Smooth muscle cell (in vitro differentiated cells): ENCODE data around the gene ARHGAP6. TPM values are rescaled to one million over a fixed set of nuclear protein-coding genes. Genes with fewer than 3 reads are reported as not detected.

Experiments
- DNase-seq: peaks from one replicate; lab custom pipeline; 2025; ENCODE audit not compliant: unreplicated experiment; lab: John Stamatoyannopoulos, UW
- H2AFZ ChIP-seq: fragments of 200-600 bp; sonication (generic); 2 replicates; pipeline ENCODE4 v1.6.0; 2016; ENCODE audit warnings: antibody characterized with exemption, low read depth, mild to moderate bottlenecking
- H3F3A ChIP-seq: fragments of 200-600 bp; sonication (generic); 2 replicates; pipeline ENCODE4 v1.6.0; 2017; ENCODE audit warnings: antibody characterized with exemption, low read depth
- H3K27ac ChIP-seq: fragments of 200-600 bp; sonication (generic); 2 replicates; pipeline ENCODE4 v1.5.1; 2016; ENCODE audit warnings: low read depth, mild to moderate bottlenecking
- H3K27me3 ChIP-seq: fragments of 200-600 bp; sonication (generic); 2 replicates; pipeline ENCODE4 v1.6.1; 2016; ENCODE audit warnings: low read depth, mild to moderate bottlenecking
- H3K36me3 ChIP-seq: fragments of 200-600 bp; sonication (generic); 2 replicates; pipeline ENCODE4 v1.5.1; 2016; ENCODE audit warnings: low read depth
- H3K4me1 ChIP-seq: fragments of 200-600 bp; sonication (generic); 2 replicates; pipeline ENCODE4 v1.5.1; 2016; ENCODE audit warnings: low read depth
- H3K4me2 ChIP-seq: fragments of 200-600 bp; sonication (generic); 2 replicates; pipeline ENCODE4 v1.6.0; 2016; ENCODE audit warnings: mild to moderate bottlenecking
- H3K4me3 ChIP-seq: fragments of 200-600 bp; sonication (generic); 2 replicates; pipeline ENCODE4 v1.5.1; 2016; ENCODE audit warnings: mild to moderate bottlenecking
- H3K79me2 ChIP-seq: fragments of 200-600 bp; sonication (generic); 2 replicates; pipeline ENCODE4 v1.6.0; 2016; ENCODE audit warnings: low read depth, mild to moderate bottlenecking
- H3K9ac ChIP-seq: fragments of 200-600 bp; sonication (generic); 2 replicates; pipeline ENCODE4 v1.6.0; 2016; ENCODE audit warnings: low read depth
- H3K9me3 ChIP-seq: fragments of 200-600 bp; sonication (generic); replicated peaks from 2 replicates; pipeline ENCODE4 v1.5.1; 2016; ENCODE audit warnings: low read depth
- H4K20me1 ChIP-seq: fragments of 200-600 bp; sonication (generic); 2 replicates; pipeline ENCODE4 v1.6.0; 2016; ENCODE audit warnings: low read depth
- WGBS: methylation state at CpG from one replicate; pipeline ENCODE4 v1.1.7; 2016; ENCODE audit warnings: low lambda C conversion rate; 5-methylcytosine and 5-hydroxymethylcytosine counted together
- polyA plus RNA-seq: library from polyadenylated mRNA; unstranded; fragments of >200 nt; fragmentation: Nextera tagmentation; extraction: Ambion mirVana; gene quantifications from 2 replicates; pipeline ENCODE4 v1.2.1, GENCODE V29; 2016
- total RNA-seq: library from RNA; depleted of rRNA; stranded (reverse); fragments of >200 nt; gene quantifications from 2 replicates; pipeline ENCODE4 v1.2.3, GENCODE V29; 2014
- TF ChIP-seq, protein P1 (sequence below): fragments of 200-600 bp; sonication (generic); IDR thresholded peaks from 2 replicates; pipeline ENCODE4 v1.5.1; 2017; ENCODE audit warnings: borderline replicate concordance, mild to moderate bottlenecking, antibody characterized with exemption; ENCODE audit not compliant: insufficient read depth, poor library complexity, severe bottlenecking

ARHGAP6 gene
- total and polyA plus RNA-seq, 2 experiments from 2014 or later, result 0.55 to 0.90 TPM

GRCh38 chrX:11334165-11334564 is 331.6 kb downstream of the ARHGAP6 start:
- Histone ChIP-seq H3K27ac (no peak overlapping the region), H4K20me1 (no peaks in the 10 kb centered on the region), H3K9ac (no peak overlapping the region), H3K4me1 (no peaks in the 10 kb centered on the region), H3K79me2 (no peaks in the 10 kb centered on the region), H3K4me3 (no peak overlapping the region), H3K9me3 (no peaks in the 10 kb centered on the region), H2AFZ (no peak overlapping the region), H3K4me2 (no peak overlapping the region), H3F3A (no peaks in the 10 kb centered on the region), H3K36me3 (no peaks in the 10 kb centered on the region), H3K27me3 (no peaks in the 10 kb centered on the region)
- DNase-seq, result no peak
- TF ChIP-seq, protein P1, sequence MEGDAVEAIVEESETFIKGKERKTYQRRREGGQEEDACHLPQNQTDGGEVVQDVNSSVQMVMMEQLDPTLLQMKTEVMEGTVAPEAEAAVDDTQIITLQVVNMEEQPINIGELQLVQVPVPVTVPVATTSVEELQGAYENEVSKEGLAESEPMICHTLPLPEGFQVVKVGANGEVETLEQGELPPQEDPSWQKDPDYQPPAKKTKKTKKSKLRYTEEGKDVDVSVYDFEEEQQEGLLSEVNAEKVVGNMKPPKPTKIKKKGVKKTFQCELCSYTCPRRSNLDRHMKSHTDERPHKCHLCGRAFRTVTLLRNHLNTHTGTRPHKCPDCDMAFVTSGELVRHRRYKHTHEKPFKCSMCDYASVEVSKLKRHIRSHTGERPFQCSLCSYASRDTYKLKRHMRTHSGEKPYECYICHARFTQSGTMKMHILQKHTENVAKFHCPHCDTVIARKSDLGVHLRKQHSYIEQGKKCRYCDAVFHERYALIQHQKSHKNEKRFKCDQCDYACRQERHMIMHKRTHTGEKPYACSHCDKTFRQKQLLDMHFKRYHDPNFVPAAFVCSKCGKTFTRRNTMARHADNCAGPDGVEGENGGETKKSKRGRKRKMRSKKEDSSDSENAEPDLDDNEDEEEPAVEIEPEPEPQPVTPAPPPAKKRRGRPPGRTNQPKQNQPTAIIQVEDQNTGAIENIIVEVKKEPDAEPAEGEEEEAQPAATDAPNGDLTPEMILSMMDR, result no peak
- 53% methylated on average over 2 of the region's 2 CpGs for WGBS

GRCh38 chrX:11331788-11332187 is 333.9 kb downstream of the ARHGAP6 start:
- Histone ChIP-seq H3K9ac (no peak overlapping the region), H3K36me3 (no peaks in the 10 kb centered on the region), H4K20me1 (no peaks in the 10 kb centered on the region), H3K79me2 (no peaks in the 10 kb centered on the region), H2AFZ (no peak overlapping the region), H3F3A (no peaks in the 10 kb centered on the region), H3K4me1 (no peaks in the 10 kb centered on the region), H3K27me3 (no peaks in the 10 kb centered on the region), H3K9me3 (no peaks in the 10 kb centered on the region), H3K27ac (no peak overlapping the region), H3K4me3 (no peak overlapping the region), H3K4me2 (no peak overlapping the region)
- no peak for DNase-seq
- WGBS, result 69% methylated on average over 2 of the region's 2 CpGs
- TF ChIP-seq, protein P1, result no peak

DNA sequence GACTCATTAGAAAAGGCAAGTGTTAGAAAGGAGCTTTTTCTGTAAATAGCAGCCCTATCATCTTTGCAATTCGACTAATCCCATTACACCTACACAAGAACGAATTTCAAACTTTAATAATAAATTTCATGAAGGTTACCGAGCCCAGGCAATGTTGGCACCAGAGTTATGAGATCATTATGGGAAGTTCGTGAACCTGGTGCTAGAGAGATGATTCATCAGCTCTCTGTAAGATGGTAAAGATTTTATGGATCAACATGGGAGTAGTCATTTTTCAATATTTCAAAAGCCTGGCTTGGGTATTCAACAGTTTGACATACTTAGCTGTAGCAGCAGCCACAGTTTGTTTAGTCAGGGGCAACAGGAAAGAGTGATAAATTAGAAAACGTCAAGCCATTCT is 336.7 kb downstream of the ARHGAP6 start:
- TF ChIP-seq, protein P1, result no peak
- Histone ChIP-seq H3K9me3 (no peaks in the 10 kb centered on the region), H3K4me3 (no peak overlapping the region), H4K20me1 (no peaks in the 10 kb centered on the region), H3F3A (no peaks in the 10 kb centered on the region), H3K79me2 (no peaks in the 10 kb centered on the region), H3K36me3 (no peaks in the 10 kb centered on the region), H3K9ac (no peak overlapping the region), H3K4me2 (no peak overlapping the region), H3K4me1 (no peaks in the 10 kb centered on the region), H3K27me3 (no peaks in the 10 kb centered on the region), H3K27ac (no peak overlapping the region), H2AFZ (no peak overlapping the region)
- DNase-seq, result no peak
- 59% methylated on average over 5 of the region's 5 CpGs for WGBS

DNA sequence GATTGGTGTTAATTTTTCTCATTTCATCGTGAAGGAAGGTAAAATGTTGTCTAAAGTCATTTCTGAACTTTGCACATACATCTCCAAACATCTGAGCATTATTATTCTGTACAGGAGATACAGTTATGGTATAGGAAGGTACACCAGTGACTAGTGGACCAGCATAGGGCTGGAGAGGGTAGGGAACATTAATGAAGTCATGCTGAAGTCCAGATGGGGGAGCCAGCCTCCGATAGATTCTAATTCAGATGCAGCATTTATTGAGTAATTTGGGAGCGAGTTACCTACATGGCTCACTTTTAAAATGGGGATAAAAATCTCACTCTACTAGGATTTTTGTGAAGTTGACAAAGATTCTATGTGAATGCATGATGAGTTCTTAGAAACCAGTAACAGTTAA is 337.6 kb downstream of the ARHGAP6 start:
- TF ChIP-seq, protein P1, result no peak
- H3K79me2 ChIP-seq, result no peaks in the 10 kb centered on the region
- DNase-seq, result no peak

More for the DNA sequence above, 337.6 kb downstream of the ARHGAP6 start:
- H4K20me1 ChIP-seq, result no peaks in the 10 kb centered on the region
- 61% methylated on average over 3 of the region's 3 CpGs for WGBS
- no peak overlapping the region for H3K4me3 ChIP-seq
- H3K36me3 ChIP-seq, result no peaks in the 10 kb centered on the region
- H3F3A ChIP-seq, result no peaks in the 10 kb centered on the region
- no peaks in the 10 kb centered on the region for H3K27me3 ChIP-seq
- no peaks in the 10 kb centered on the region for H3K9me3 ChIP-seq
- no peak overlapping the region for H3K9ac ChIP-seq
- no peaks in the 10 kb centered on the region for H3K4me1 ChIP-seq
- no peak overlapping the region for H2AFZ ChIP-seq
- H3K27ac ChIP-seq, result no peak overlapping the region
- H3K4me2 ChIP-seq, result no peak overlapping the region
